Measurements from ENCODE around the gene DCUN1D3.

The DCUN1D3 gene

GRCh38 chr16:20889625-20890275 is 10.4 kb downstream of the DCUN1D3 start:
- DNase-seq = no peak

GRCh38 chr16:20887207-20887606 is 13.0 kb downstream of the DCUN1D3 start:
- no peak for DNase-seq

GRCh38 chr16:20886320-20886719 is 13.8 kb downstream of the DCUN1D3 start:
- DNase-seq = no peak

GRCh38 chr16:20884240-20884556 is 16.0 kb downstream of the DCUN1D3 start:
- no peak for DNase-seq

GRCh38 chr16:20883554-20884239 is 16.5 kb downstream of the DCUN1D3 start:
- no peak for DNase-seq

GRCh38 chr16:20881503-20881878 is 18.7 kb downstream of the DCUN1D3 start:
- DNase-seq = no peak

GRCh38 chr16:20880867-20881502 is 19.2 kb downstream of the DCUN1D3 start:
- DNase-seq = no peak

- DNase-seq = no peak
These were observed 20.8 kb downstream of the DCUN1D3 start for GRCh38 chr16:20879175-20880040.

GRCh38 chr16:20878682-20879147 is 21.4 kb downstream of the DCUN1D3 start:
- DNase-seq = peak in 4 of 56 donors; percentile 6 to 15 (median 9)

- no peak for DNase-seq
These were observed 24.9 kb downstream of the DCUN1D3 start for GRCh38 chr16:20875355-20875650.

- DNase-seq = no peak
These were observed 26.0 kb downstream of the DCUN1D3 start for GRCh38 chr16:20874088-20874581.

- no peak for DNase-seq
These were observed 26.8 kb downstream of the DCUN1D3 start for GRCh38 chr16:20873331-20873730.

GRCh38 chr16:20871941-20872815 is 28.0 kb downstream of the DCUN1D3 start:
- DNase-seq = no peak

GRCh38 chr16:20871258-20871657 is 28.9 kb downstream of the DCUN1D3 start:
- no peak for DNase-seq

- no peak for DNase-seq
These were observed 29.9 kb downstream of the DCUN1D3 start for GRCh38 chr16:20870122-20870820.

GRCh38 chr16:20868890-20869289 is 31.3 kb downstream of the DCUN1D3 start:
- peak in 53 of 56 donors; percentile 5 to 85 (median 68) for DNase-seq

- DNase-seq = no peak
These were observed 32.6 kb downstream of the DCUN1D3 start for GRCh38 chr16:20867585-20867984.

- no peak for DNase-seq
These were observed 33.4 kb downstream of the DCUN1D3 start for GRCh38 chr16:20866801-20867200.

GRCh38 chr16:20866145-20866772 is 33.9 kb downstream of the DCUN1D3 start:
- peak in 1 of 56 donors; percentile 32 for DNase-seq

All from nucleus accumbens (tissue), 56 donors.